HEK293 (cell line): Measurements from ENCODE around the gene PLIN4.

Experiments
- CTCF ChIA-PET: fragments of 350-600 bp; formaldehyde crosslinking; extraction: SDS; loops from one replicate; lab custom pipeline; 2021; ENCODE audit warnings: antibody characterized with exemption; lab: Yijun Ruan, JAX
- POLR2A ChIA-PET: fragments of 300-600 bp; formaldehyde crosslinking; extraction: SDS; loops from one replicate; lab custom pipeline; 2020; ENCODE audit warnings: antibody characterized with exemption, inconsistent platforms; lab: Yijun Ruan, JAX
- H3K27ac ChIP-seq: fragments of 200-500 bp; sonication (Bioruptor generic); 2 replicates; pipeline ENCODE4 v1.5.1; 2014; ENCODE audit warnings: low read depth, low read length, control low read depth, inconsistent platforms; ENCODE audit errors: extremely low read depth
- H3K36me3 ChIP-seq, 2 experiments: fragments of 200-500 bp in 1 of 2; sonication (Bioruptor generic) in 1 of 2; 1 replicate in 1 of 2; 2 replicates in 1 of 2; pipeline ENCODE4 v1.5.1; 2014 to 2017; ENCODE audit warnings: inconsistent platforms in 2 of 2, low read length in 2 of 2; ENCODE audit not compliant: control insufficient read depth in 2 of 2, insufficient read depth in 1 of 2
- H3K4me1 ChIP-seq: fragments of 200-500 bp; sonication (Bioruptor generic); 2 replicates; pipeline ENCODE4 v1.5.1; 2014; ENCODE audit warnings: mild to moderate bottlenecking, low read length, inconsistent platforms; ENCODE audit not compliant: control insufficient read depth, insufficient read depth
- H3K4me3 ChIP-seq: 2 replicates; pipeline ENCODE4 v1.5.1; 2011; ENCODE audit warnings: low read depth, mild to moderate bottlenecking, control low read depth, low read length, moderate library complexity
- H3K9me3 ChIP-seq: fragments of 200-500 bp; sonication (Bioruptor generic); 2 replicates; pipeline ENCODE4 v1.5.1; 2014; ENCODE audit warnings: low read depth, low read length, inconsistent platforms; ENCODE audit not compliant: control insufficient read depth, insufficient read depth
- HOXC10 ChIP-seq: sonication (generic); formaldehyde crosslinking; IDR thresholded peaks from 2 replicates; pipeline ENCODE4 v1.8.1; 2023; ENCODE audit warnings: mild to moderate bottlenecking, missing genetic modification reagents
- HOXD13 ChIP-seq: sonication (generic); formaldehyde crosslinking; IDR thresholded peaks from 2 replicates; pipeline ENCODE4 v1.8.0; 2022; ENCODE audit warnings: missing genetic modification reagents, borderline replicate concordance
- KLF9 ChIP-seq: fragments of 450-650 bp; formaldehyde crosslinking; IDR thresholded peaks from 2 replicates; pipeline ENCODE4 v1.5.1; 2016; ENCODE audit warnings: missing biosample characterization, missing genetic modification characterization, low read depth
- ZBTB26 ChIP-seq: fragments of 450-650 bp; formaldehyde crosslinking; optimal IDR thresholded peaks from 2 replicates; pipeline ENCODE3; 2016; ENCODE audit warnings: missing biosample characterization, mild to moderate bottlenecking, missing genetic modification characterization
- ZIC2 ChIP-seq: fragments of 450-650 bp; formaldehyde crosslinking; IDR thresholded peaks from 2 replicates; pipeline ENCODE4 v1.5.1; 2016; ENCODE audit warnings: missing biosample characterization, missing genetic modification characterization
- ZNF121 ChIP-seq: fragments of 450-650 bp; formaldehyde crosslinking; IDR thresholded peaks from 2 replicates; pipeline ENCODE4 v1.5.1; 2016; ENCODE audit warnings: missing biosample characterization, missing genetic modification characterization
- ZNF19 ChIP-seq: fragments of 450-650 bp; formaldehyde crosslinking; IDR thresholded peaks from 2 replicates; pipeline ENCODE4; 2016; ENCODE audit warnings: missing biosample characterization, missing genetic modification characterization, low read depth
- ZNF202 ChIP-seq: fragments of 450-650 bp; formaldehyde crosslinking; IDR thresholded peaks from 2 replicates; pipeline ENCODE4 v1.5.1; 2016; ENCODE audit warnings: missing biosample characterization, missing genetic modification characterization, borderline replicate concordance
- ZNF239 ChIP-seq: fragments of 450-650 bp; formaldehyde crosslinking; IDR thresholded peaks from 2 replicates; pipeline ENCODE4 v1.5.1; 2016; ENCODE audit warnings: missing biosample characterization, missing genetic modification characterization
- ZNF24 ChIP-seq: fragments of 450-650 bp; formaldehyde crosslinking; IDR thresholded peaks from 2 replicates; pipeline ENCODE4 v1.5.1; 2016; ENCODE audit warnings: missing biosample characterization, missing genetic modification characterization
- ZNF248 ChIP-seq: fragments of 450-650 bp; formaldehyde crosslinking; IDR thresholded peaks from 2 replicates; pipeline ENCODE4 v1.5.1; 2017; ENCODE audit warnings: missing biosample characterization, missing genetic modification characterization
- ZNF366 ChIP-seq: fragments of 450-650 bp; formaldehyde crosslinking; conservative IDR thresholded peaks from 2 replicates; pipeline ENCODE4 v1.5.1; 2016; ENCODE audit warnings: missing biosample characterization, missing genetic modification characterization
- ZNF404 ChIP-seq: fragments of 450-650 bp; formaldehyde crosslinking; IDR thresholded peaks from 2 replicates; pipeline ENCODE4 v1.5.1; 2017; ENCODE audit warnings: missing biosample characterization, missing genetic modification characterization
- ZNF623 ChIP-seq: fragments of 450-650 bp; formaldehyde crosslinking; IDR thresholded peaks from 2 replicates; pipeline ENCODE4 v1.5.1; 2016; ENCODE audit warnings: missing biosample characterization, missing genetic modification characterization
- ZNF658 ChIP-seq: fragments of 450-650 bp; formaldehyde crosslinking; IDR thresholded peaks from 2 replicates; pipeline ENCODE4; 2016; ENCODE audit warnings: missing biosample characterization, missing genetic modification characterization
- ZNF768 ChIP-seq: fragments of 450-650 bp; formaldehyde crosslinking; IDR thresholded peaks from 2 replicates; pipeline ENCODE4 v1.5.1; 2018; ENCODE audit warnings: missing biosample characterization, mild to moderate bottlenecking, missing genetic modification characterization
- TF ChIP-seq, protein P1 (sequence below): fragments of 450-650 bp; formaldehyde crosslinking; IDR thresholded peaks from 2 replicates; pipeline ENCODE4 v1.5.1; 2016; ENCODE audit warnings: missing biosample characterization, missing genetic modification characterization
- TF ChIP-seq, protein P2 (sequence below): fragments of 450-650 bp; formaldehyde crosslinking; IDR thresholded peaks from 2 replicates; pipeline ENCODE4 v1.5.1; 2016; ENCODE audit warnings: missing biosample characterization, missing genetic modification characterization
- TF ChIP-seq, protein P3 (sequence below): fragments of 450-650 bp; formaldehyde crosslinking; IDR thresholded peaks from 2 replicates; pipeline ENCODE4 v1.5.1; 2016; ENCODE audit warnings: missing biosample characterization, missing genetic modification characterization
- TF ChIP-seq, protein P4 (sequence below): IDR thresholded peaks from 2 replicates; pipeline ENCODE4 v1.6.1; 2011; ENCODE audit warnings: mild to moderate bottlenecking, low read depth, low read length, borderline replicate concordance
- TF ChIP-seq, protein P5 (sequence below): fragments of 450-650 bp; formaldehyde crosslinking; IDR thresholded peaks from 2 replicates; pipeline ENCODE4 v1.5.1; 2017; ENCODE audit warnings: missing biosample characterization, missing genetic modification characterization

PLIN4 gene

GRCh38 chr19:4495471-4495870 lies 22.8 kb downstream of the PLIN4 start (continued):
- TF ChIP-seq, protein P1, sequence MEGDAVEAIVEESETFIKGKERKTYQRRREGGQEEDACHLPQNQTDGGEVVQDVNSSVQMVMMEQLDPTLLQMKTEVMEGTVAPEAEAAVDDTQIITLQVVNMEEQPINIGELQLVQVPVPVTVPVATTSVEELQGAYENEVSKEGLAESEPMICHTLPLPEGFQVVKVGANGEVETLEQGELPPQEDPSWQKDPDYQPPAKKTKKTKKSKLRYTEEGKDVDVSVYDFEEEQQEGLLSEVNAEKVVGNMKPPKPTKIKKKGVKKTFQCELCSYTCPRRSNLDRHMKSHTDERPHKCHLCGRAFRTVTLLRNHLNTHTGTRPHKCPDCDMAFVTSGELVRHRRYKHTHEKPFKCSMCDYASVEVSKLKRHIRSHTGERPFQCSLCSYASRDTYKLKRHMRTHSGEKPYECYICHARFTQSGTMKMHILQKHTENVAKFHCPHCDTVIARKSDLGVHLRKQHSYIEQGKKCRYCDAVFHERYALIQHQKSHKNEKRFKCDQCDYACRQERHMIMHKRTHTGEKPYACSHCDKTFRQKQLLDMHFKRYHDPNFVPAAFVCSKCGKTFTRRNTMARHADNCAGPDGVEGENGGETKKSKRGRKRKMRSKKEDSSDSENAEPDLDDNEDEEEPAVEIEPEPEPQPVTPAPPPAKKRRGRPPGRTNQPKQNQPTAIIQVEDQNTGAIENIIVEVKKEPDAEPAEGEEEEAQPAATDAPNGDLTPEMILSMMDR, result peak; percentile 55; the same call in 1 of the 2 replicates
- TF ChIP-seq ZNF239 (tag by site-specific recombination) (no peak), HOXC10 (CRISPR knock-in tag) (no peak)

- POLR2A ChIA-PET, result interaction anchor here (1.3 kb wide), 1 partner anchor 23 kb away, joined by 4 read pairs; the partner anchor contains the start of gene HDGFL2
- TF ChIP-seq HOXD13 (CRISPR knock-in tag) (no peak), ZNF121 (tag by site-specific recombination) (peak; percentile 92)
- TF ChIP-seq, protein P2, sequence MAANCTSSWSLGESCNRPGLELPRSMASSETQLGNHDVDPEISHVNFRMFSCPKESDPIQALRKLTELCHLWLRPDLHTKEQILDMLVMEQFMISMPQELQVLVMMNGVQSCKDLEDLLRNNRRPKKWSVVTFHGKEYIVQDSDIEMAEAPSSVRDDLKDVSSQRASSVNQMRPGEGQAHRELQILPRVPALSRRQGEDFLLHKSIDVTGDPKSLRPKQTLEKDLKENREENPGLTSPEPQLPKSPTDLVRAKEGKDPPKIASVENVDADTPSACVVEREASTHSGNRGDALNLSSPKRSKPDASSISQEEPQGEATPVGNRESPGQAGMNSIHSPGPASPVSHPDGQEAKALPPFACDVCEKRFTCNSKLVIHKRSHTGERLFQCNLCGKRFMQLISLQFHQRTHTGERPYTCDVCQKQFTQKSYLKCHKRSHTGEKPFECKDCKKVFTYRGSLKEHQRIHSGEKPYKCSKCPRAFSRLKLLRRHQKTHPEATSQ (tag by site-specific recombination), result no peak
- Histone ChIP-seq H3K36me3 (peaks cover 34 to 86% of the 10 kb centered on the region in 2 experiments; a peak in 2 of 3 replicates), H3K9me3 (no peaks in the 10 kb centered on the region), H3K4me1 (no peaks in the 10 kb centered on the region), H3K27ac (no peak overlapping the region), H3K4me3 (no peak overlapping the region)
- CTCF ChIA-PET, result interaction anchor here (0.5 to 1.9 kb wide), 4 partner anchors 29 to 141 kb away, joined by 4 to 6 read pairs (median 4); no protein-coding TSS in a partner anchor
Observed at GRCh38 chr19:4494691-4495064, 23.6 kb downstream of the PLIN4 start.

DNA sequence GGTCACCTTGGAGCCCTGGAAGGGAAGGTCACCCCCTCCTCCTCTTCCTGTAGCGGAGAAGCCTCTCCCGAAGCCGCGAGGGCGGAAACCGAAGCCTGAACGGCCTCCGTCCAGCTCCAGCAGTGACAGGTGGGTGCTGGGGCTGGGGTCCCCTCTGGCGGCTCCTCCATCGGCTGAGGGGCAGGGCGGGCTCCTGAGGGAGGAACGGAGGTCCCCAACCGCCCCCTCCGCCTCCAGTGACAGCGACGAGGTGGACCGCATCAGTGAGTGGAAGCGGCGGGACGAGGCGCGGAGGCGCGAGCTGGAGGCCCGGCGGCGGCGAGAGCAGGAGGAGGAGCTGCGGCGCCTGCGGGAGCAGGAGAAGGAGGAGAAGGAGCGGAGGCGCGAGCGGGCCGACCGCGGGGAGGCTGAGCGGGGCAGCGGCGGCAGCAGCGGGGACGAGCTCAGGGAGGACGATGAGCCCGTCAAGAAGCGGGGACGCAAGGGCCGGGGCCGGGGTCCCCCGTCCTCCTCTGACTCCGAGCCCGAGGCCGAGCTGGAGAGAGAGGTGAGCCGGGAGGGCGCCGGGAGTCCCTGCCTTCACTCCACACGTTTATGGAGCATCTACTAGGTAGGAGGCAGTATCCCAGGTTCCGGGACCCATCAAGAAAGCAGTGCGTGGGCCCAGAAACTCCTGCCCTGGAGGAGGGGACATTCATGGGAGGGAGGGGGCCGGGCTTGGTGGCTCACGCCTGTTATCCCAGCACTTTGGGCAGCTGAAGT lies 24.2 kb downstream of the PLIN4 start:
- ChIA-PET POLR2A (interaction anchor here (0.5 to 1.3 kb wide), 2 partner anchors 10 to 22 kb away, joined by 4 to 5 read pairs; partner anchors contain the start of gene HDGFL2), CTCF (interaction anchor here (1.9 kb wide), 1 partner anchor 142 kb away, joined by 6 read pairs; no protein-coding TSS in a partner anchor)
- H3K4me1 ChIP-seq, result no peaks in the 10 kb centered on the region
- TF ChIP-seq, protein P3, sequence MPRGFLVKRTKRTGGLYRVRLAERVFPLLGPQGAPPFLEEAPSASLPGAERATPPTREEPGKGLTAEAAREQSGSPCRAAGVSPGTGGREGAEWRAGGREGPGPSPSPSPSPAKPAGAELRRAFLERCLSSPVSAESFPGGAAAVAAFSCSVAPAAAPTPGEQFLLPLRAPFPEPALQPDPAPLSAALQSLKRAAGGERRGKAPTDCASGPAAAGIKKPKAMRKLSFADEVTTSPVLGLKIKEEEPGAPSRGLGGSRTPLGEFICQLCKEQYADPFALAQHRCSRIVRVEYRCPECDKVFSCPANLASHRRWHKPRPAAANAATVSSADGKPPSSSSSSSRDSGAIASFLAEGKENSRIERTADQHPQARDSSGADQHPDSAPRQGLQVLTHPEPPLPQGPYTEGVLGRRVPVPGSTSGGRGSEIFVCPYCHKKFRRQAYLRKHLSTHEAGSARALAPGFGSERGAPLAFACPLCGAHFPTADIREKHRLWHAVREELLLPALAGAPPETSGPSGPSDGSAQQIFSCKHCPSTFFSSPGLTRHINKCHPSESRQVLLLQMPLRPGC (tag by site-specific recombination), result no peak
- no peak for TF ChIP-seq ZNF404
- TF ChIP-seq ZNF366 (tag by site-specific recombination), result no peak
- no peak for TF ChIP-seq ZNF19
- no peak for TF ChIP-seq ZIC2 (tag by site-specific recombination)
- no peak for TF ChIP-seq ZNF623 (tag by site-specific recombination)
- no peak for TF ChIP-seq ZNF24 (tag by site-specific recombination)
- TF ChIP-seq ZNF202 (tag by site-specific recombination), result no peak
- TF ChIP-seq, protein P4, sequence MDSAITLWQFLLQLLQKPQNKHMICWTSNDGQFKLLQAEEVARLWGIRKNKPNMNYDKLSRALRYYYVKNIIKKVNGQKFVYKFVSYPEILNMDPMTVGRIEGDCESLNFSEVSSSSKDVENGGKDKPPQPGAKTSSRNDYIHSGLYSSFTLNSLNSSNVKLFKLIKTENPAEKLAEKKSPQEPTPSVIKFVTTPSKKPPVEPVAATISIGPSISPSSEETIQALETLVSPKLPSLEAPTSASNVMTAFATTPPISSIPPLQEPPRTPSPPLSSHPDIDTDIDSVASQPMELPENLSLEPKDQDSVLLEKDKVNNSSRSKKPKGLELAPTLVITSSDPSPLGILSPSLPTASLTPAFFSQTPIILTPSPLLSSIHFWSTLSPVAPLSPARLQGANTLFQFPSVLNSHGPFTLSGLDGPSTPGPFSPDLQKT, result no peak
- TF ChIP-seq ZNF768, result no peak
- TF ChIP-seq ZBTB26, result no peak
- no peak for TF ChIP-seq ZNF248 (tag by site-specific recombination)
- no peak for TF ChIP-seq ZNF658 (tag by site-specific recombination)
- TF ChIP-seq, protein P5, sequence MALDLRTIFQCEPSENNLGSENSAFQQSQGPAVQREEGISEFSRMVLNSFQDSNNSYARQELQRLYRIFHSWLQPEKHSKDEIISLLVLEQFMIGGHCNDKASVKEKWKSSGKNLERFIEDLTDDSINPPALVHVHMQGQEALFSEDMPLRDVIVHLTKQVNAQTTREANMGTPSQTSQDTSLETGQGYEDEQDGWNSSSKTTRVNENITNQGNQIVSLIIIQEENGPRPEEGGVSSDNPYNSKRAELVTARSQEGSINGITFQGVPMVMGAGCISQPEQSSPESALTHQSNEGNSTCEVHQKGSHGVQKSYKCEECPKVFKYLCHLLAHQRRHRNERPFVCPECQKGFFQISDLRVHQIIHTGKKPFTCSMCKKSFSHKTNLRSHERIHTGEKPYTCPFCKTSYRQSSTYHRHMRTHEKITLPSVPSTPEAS (tag by site-specific recombination), result no peak
- TF ChIP-seq KLF9, result no peak
- no peak overlapping the region for H3K4me3 ChIP-seq
- H3K27ac ChIP-seq, result no peak overlapping the region
- no peaks in the 10 kb centered on the region for H3K9me3 ChIP-seq
- H3K36me3 ChIP-seq, result peaks cover 38 to 91% of the 10 kb centered on the region in 2 experiments; a peak in 2 of 3 replicates
